WTC11 (cell line): ENCODE measurements around the gene RPS6KA2.

Experiments used
- ETV6 ChIP-seq: sonication (generic); formaldehyde crosslinking; IDR thresholded peaks from 2 replicates; pipeline ENCODE4 v1.8.1; 2022; ENCODE audit warnings: mild to moderate bottlenecking, missing genetic modification reagents
- FOXP4 ChIP-seq: sonication (generic); formaldehyde crosslinking; IDR thresholded peaks from 2 replicates; pipeline ENCODE4 v1.8.0; 2022; ENCODE audit warnings: mild to moderate bottlenecking, missing genetic modification reagents
- PRRX2 ChIP-seq: fragments of 250-450 bp; sonication (Bioruptor Pico); IDR thresholded peaks from 2 replicates; pipeline ENCODE4 v1.8.0; 2021; ENCODE audit warnings: mild to moderate bottlenecking
- TF ChIP-seq, protein P1 (sequence below): fragments of 200-600 bp; IDR thresholded peaks from 2 replicates; pipeline ENCODE4 v1.8.0; 2022; ENCODE audit warnings: antibody characterized with exemption
- TF ChIP-seq, protein P2 (sequence below): sonication (generic); formaldehyde crosslinking; conservative IDR thresholded peaks from 2 replicates; pipeline ENCODE4 v1.8.1; 2022; ENCODE audit warnings: mild to moderate bottlenecking, missing genetic modification reagents

- TF ChIP-seq, protein P1, sequence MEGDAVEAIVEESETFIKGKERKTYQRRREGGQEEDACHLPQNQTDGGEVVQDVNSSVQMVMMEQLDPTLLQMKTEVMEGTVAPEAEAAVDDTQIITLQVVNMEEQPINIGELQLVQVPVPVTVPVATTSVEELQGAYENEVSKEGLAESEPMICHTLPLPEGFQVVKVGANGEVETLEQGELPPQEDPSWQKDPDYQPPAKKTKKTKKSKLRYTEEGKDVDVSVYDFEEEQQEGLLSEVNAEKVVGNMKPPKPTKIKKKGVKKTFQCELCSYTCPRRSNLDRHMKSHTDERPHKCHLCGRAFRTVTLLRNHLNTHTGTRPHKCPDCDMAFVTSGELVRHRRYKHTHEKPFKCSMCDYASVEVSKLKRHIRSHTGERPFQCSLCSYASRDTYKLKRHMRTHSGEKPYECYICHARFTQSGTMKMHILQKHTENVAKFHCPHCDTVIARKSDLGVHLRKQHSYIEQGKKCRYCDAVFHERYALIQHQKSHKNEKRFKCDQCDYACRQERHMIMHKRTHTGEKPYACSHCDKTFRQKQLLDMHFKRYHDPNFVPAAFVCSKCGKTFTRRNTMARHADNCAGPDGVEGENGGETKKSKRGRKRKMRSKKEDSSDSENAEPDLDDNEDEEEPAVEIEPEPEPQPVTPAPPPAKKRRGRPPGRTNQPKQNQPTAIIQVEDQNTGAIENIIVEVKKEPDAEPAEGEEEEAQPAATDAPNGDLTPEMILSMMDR, result no peak
- TF ChIP-seq PRRX2 (CRISPR knock-in tag) (no peak), FOXP4 (CRISPR knock-in tag) (no peak), ETV6 (CRISPR knock-in tag) (no peak)
- TF ChIP-seq, protein P2, sequence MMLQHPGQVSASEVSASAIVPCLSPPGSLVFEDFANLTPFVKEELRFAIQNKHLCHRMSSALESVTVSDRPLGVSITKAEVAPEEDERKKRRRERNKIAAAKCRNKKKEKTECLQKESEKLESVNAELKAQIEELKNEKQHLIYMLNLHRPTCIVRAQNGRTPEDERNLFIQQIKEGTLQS, result no peak
These were observed 105.9 kb downstream of the RPS6KA2 start for GRCh38 chr6:166520905-166521834.
